ENCODE results near the gene RASA3.
A peak's percentile ranks its signal among the peaks of the same experiment; 100 is the strongest.

The RASA3 gene

DNA sequence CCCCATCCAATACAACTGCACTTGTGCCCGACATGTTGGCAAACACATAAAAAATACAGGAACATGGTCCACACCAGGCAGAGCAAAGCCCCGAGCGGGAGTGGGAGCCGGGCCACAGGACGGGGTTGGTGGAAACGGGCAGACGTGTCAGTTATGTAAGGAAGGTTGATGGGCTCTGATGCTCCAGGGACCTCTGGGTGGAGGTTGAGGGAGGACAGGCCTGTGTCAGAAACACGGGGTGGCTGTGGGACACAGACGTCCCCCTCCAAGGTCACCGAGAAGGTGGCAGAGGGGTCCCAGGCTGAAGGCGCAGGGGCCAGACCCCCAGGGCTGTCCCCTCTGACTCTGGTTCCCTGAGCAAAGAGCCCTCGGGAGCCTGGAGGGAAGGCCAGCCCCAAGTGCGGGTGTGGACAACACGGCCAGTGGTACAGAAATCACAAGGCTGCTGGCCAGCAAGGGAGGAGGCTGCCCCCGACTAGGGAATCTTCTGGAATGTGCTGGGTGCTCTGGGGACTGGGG lies 127.2 kb downstream of the RASA3 start:
- TF ChIP-seq, protein P1, sequence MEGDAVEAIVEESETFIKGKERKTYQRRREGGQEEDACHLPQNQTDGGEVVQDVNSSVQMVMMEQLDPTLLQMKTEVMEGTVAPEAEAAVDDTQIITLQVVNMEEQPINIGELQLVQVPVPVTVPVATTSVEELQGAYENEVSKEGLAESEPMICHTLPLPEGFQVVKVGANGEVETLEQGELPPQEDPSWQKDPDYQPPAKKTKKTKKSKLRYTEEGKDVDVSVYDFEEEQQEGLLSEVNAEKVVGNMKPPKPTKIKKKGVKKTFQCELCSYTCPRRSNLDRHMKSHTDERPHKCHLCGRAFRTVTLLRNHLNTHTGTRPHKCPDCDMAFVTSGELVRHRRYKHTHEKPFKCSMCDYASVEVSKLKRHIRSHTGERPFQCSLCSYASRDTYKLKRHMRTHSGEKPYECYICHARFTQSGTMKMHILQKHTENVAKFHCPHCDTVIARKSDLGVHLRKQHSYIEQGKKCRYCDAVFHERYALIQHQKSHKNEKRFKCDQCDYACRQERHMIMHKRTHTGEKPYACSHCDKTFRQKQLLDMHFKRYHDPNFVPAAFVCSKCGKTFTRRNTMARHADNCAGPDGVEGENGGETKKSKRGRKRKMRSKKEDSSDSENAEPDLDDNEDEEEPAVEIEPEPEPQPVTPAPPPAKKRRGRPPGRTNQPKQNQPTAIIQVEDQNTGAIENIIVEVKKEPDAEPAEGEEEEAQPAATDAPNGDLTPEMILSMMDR (IDR thresholded peaks at IDR 0.05; ENCODE audit: low read length, missing control alignments) = no peak
- H3K4me3 ChIP-seq (replicated peaks; ENCODE audit: low read depth, low read length) = no peak overlapping the region
- no peak for DNase-seq (ENCODE audit: low read depth)

DNA sequence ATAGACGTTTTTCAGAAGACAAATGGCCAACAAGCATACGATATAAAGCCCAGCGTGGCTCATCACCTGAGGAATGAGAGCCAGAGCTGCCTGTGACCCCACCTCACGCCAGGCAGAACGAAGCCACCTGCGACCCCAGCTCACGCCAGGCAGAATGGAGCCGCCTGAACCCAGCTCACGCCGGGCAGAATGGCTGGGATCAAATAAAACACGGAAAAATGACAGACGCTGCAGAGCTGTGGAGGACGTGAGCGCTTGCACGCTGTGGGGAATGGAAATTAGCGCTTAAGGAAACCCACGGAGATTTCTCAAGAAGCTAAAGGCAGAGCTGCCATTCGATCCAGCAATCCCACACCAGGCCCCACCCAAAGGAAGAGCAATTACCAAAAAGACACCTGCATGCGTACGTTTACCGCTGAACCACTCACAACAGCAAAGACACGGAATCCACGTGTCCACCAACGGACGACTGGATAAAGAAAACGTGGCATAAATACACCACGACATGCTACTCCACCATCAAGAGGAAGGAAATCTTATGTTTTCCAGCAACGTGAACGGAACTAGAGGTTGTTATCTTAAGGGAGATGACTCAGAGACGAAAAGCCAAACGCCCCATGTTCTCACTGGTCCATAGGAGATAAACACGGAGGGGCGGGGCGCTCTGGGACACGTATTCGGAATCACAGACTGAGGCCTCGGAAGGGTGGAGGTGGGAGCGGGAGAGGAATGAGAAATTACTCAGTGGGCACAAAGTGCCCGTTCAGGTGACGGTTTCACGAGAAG lies 127.8 kb downstream of the RASA3 start:
- peak; percentile 90 for DNase-seq (ENCODE audit: low read depth)
- TF ChIP-seq, protein P1 (IDR thresholded peaks at IDR 0.05; ENCODE audit: low read length, missing control alignments) = no peak
- H3K4me3 ChIP-seq (replicated peaks; ENCODE audit: low read depth, low read length) = no peak overlapping the region

DNA sequence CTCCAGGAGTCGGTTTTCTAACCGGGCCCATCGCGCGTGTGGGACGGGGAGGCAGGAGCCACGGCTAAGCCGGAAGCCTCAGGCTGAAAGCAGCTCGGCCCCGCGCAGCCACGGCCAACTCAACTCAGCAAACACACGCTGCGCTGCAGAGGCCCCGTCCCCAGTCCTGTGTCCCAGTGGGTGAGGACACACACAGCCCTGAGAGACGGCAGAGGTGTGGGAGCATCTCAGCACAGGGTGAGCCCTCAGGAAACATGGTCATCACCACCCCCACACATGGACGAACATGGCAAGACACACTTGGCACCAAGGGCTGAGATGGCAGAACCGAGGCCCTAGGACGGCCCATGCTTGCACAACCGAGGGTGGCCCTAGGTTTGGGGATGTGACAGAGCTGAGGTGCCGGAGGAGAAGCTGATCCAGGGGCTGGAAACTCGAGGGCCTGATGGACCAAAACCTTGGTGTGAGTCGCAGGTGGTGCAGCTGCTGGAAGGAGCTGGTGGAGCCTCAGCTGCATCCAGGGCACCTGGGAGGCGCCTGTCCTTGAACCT lies 129.6 kb downstream of the RASA3 start:
- DNase-seq (ENCODE audit: low read depth) = no peak
- TF ChIP-seq, protein P1 (IDR thresholded peaks at IDR 0.05; ENCODE audit: low read length, missing control alignments) = no peak
- H3K4me3 ChIP-seq (replicated peaks; ENCODE audit: low read depth, low read length) = no peak overlapping the region

DNA sequence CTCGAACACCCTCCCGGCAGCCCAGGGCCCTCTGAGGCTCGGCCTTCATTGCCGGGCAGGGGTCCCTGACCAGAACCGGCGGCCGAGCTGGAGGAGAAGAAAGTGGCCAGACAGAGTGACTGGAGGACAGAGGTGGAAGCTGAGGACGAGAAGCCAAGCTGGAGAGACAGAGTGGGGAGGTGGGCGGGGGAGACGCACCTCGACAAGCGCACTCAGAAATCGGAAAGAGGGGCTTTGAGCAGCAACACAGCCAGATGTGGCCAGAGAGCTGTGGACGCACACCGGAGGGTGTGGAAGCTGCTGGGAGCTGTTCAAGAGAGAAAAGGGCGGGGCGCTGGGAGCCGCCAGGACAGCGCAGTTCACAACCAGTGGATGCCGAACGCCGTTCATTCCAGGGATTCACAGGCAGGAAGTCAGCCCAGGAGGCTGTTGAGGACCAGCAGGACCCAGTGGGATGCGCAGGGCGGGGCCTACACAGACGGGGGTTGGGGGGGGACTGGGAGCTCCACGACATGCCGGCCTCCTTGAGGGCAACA lies 130.3 kb downstream of the RASA3 start:
- no peak for DNase-seq (ENCODE audit: low read depth)
- TF ChIP-seq, protein P1 (IDR thresholded peaks at IDR 0.05; ENCODE audit: low read length, missing control alignments) = no peak
- H3K4me3 ChIP-seq (replicated peaks; ENCODE audit: low read depth, low read length) = no peak overlapping the region

DNA sequence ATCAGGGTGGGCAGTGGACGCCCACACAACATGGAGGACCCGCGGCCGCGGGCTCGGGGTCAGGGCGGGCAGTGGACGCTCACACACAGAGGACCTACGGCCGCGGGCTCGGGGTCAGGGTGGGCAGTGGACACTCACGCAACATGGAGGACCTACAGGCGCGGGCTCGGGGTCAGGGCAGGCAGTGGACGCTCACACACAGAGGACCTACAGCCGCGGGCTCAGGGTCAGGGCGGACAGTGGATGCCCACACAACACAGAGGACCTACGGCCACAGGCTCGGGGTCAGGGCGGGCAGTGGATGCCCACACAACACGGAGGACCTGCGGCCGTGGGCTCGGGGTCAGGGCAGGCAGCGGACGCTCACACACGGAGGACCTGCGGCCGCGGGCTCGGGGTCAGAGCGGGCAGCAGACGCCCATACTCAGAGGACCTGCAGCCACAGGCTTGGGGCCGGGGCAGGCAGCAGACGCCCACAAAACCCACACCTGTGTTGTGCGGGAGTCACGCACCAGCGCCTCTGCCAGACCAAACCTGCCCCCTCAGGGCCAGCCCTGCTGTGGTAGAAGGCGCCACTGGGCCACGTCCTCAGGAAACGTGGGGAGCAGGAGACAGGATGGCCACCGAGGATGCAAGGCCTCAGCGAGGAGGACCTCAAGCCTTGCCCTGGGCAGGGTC lies 131.0 kb downstream of the RASA3 start:
- H3K4me3 ChIP-seq (replicated peaks; ENCODE audit: low read depth, low read length) = no peak overlapping the region
- TF ChIP-seq, protein P1 (IDR thresholded peaks at IDR 0.05; ENCODE audit: low read length, missing control alignments) = no peak
- DNase-seq (ENCODE audit: low read depth) = no peak

DNA sequence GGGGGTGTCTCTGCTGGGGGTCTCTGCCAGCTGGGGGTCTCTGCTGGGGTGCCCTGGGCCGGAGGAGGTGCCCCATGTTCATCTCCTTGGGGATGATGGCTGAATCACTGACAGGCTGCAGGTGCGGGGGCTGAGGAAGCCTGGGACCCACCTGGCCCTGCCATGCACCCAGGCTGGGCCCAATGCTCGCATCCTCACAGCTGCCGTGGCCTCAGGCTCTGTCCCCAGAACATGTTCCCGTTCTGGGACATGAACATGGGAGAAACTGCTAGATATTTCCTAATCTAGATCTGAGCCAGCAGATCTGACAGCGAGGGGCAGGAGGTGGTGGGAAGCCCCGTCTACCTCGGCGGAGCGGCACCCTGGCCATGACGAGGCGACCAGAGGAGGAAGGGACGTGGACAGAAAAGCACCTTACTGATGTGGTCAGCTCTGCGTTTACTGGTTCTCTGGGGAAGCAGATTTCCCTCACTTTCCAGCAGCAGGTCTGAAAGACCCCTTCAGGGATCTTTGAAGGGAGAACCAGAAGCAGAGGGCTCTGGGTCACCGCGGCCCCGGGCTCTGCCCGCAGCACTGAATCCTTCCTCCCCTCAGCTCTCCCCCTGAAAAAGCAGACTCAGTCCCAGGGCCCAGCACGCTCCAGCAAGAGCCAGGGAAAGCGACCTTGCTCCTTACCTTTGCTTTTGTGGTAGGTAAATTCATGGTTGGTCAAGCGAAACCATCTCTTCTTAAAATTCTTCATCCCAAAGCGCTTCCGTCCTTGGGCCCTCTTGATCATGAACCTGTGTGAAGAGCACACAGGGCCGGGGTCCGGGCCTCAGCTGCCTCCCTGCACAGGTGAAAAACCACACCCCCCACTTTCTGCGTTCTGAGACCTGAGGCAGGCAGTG lies 132.0 kb downstream of the RASA3 start:
- no peak for DNase-seq (ENCODE audit: low read depth)
- TF ChIP-seq, protein P1 (IDR thresholded peaks at IDR 0.05; ENCODE audit: low read length, missing control alignments) = no peak
- H3K4me3 ChIP-seq (replicated peaks; ENCODE audit: low read depth, low read length) = no peak overlapping the region
